Memory B cell (primary cell): ENCODE measurements around the gene LDB2.

Source experiments
- ATAC-seq: fragments of 150-1000 bp; cut with Tn5 transposase; 2 replicates; pipeline ENCODE4 v1.10.0; 2021; ENCODE audit warnings: low read depth, mild to moderate bottlenecking, moderate library complexity
- DNase-seq, 2 donors: peaks; one replicate each; pipeline ENCODE4 v3.0.0; 2022; ENCODE audit warnings: low spot score in 2 of 2
- H3K27ac Mint-ChIP-seq: one replicate; pipeline ENCODE4 v1.8.0; 2022; ENCODE audit warnings: mild to moderate bottlenecking, moderate library complexity, mixed read lengths
- H3K27me3 Mint-ChIP-seq: one replicate; pipeline ENCODE4 v1.8.0; 2022; ENCODE audit warnings: mixed read lengths
- H3K36me3 Mint-ChIP-seq: one replicate; pipeline ENCODE4 v1.8.0; 2022; ENCODE audit warnings: mild to moderate bottlenecking, mixed read lengths
- H3K4me1 Mint-ChIP-seq: one replicate; pipeline ENCODE4 v1.8.0; 2022; ENCODE audit warnings: mixed read lengths
- H3K4me3 Mint-ChIP-seq: one replicate; pipeline ENCODE4 v1.8.0; 2022; ENCODE audit warnings: mild to moderate bottlenecking, moderate library complexity, mixed read lengths
- H3K9me3 Mint-ChIP-seq: one replicate; pipeline ENCODE4 v1.8.0; 2022; ENCODE audit warnings: mixed read lengths

Gene LDB2

DNA sequence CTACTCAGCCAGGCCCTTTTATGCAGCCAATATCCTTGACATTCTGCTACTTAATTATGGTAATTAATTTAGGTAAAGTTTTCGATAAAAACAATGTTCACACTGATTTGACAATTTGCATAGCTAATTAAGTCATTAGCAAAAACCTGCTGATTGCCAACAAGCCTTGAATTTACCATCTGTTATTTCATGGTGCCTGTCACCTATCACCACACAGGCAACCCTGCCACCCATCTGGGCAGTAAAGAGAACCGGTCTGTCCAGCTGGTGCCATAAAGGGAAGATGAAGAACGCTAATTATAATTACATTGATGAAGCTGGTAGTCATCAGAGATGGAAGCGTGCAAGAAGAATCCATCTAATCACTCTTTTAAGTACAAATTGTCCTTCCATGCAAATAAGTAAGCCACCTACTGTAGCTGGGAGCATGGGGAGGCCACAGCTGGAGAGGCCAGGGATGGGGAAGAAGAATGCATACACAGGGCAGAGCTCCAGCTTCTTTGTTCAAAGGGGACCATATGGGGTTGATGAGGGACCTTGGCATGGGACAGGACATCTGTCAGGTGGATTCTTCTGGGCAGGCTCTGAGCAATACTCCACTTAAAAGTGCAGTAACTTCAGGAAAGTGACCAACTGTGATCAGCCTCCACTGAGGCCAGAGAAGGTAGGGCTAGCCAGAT is 394.9 kb downstream of the LDB2 start:
- H3K4me1 Mint-ChIP-seq = no peaks in the 10 kb centered on the region
- ATAC-seq (no peak), DNase-seq (no peak)
- H3K4me3 Mint-ChIP-seq = no peak overlapping the region
- H3K9me3 Mint-ChIP-seq = peaks cover 8% of the 10 kb centered on the region
- no peak overlapping the region for H3K27ac Mint-ChIP-seq
- no peaks in the 10 kb centered on the region for H3K36me3 Mint-ChIP-seq
- no peaks in the 10 kb centered on the region for H3K27me3 Mint-ChIP-seq

GRCh38 chr4:16498978-16499377 is 399.5 kb downstream of the LDB2 start:
- no peaks in the 10 kb centered on the region for H3K4me1 Mint-ChIP-seq
- no peaks in the 10 kb centered on the region for H3K36me3 Mint-ChIP-seq
- H3K27me3 Mint-ChIP-seq = no peaks in the 10 kb centered on the region
- DNase-seq (no peak), ATAC-seq (no peak)
- peaks cover 1% of the 10 kb centered on the region for H3K9me3 Mint-ChIP-seq
- H3K27ac Mint-ChIP-seq = no peak overlapping the region
- no peak overlapping the region for H3K4me3 Mint-ChIP-seq

DNA sequence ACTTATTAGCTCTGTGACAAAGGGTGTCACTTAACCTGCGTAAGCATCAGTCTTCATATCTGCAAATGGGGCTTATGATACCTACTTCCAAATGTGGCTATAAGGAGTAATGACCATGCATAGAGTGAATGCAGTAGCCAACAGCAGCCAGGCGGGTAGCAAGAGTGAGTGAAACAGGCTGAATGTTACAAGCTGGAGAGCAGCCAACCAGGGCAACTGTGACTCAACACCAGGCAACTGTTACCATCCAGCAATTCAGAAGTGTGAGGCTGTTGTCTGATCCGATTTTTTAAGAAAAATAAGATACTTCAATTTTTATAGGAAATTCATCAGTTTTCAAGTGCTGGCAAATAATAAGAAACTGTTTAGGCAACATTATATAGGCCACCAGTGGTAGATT is 401.9 kb downstream of the LDB2 start:
- no peak overlapping the region for H3K4me3 Mint-ChIP-seq
- DNase-seq = no peak
- no peaks in the 10 kb centered on the region for H3K27me3 Mint-ChIP-seq

GRCh38 chr4:16492872-16493271 is 405.6 kb downstream of the LDB2 start:
- Mint-ChIP-seq H3K9me3 (peaks cover under 1% of the 10 kb centered on the region), H3K4me3 (no peak overlapping the region), H3K4me1 (no peaks in the 10 kb centered on the region), H3K36me3 (no peaks in the 10 kb centered on the region), H3K27me3 (no peaks in the 10 kb centered on the region), H3K27ac (no peak overlapping the region)
- no peak for DNase-seq
- ATAC-seq = no peak

More for the DNA sequence above, 401.9 kb downstream of the LDB2 start:
- no peak for ATAC-seq
- no peak overlapping the region for H3K27ac Mint-ChIP-seq
- no peaks in the 10 kb centered on the region for H3K36me3 Mint-ChIP-seq
- no peaks in the 10 kb centered on the region for H3K4me1 Mint-ChIP-seq
- H3K9me3 Mint-ChIP-seq = no peaks in the 10 kb centered on the region

DNA sequence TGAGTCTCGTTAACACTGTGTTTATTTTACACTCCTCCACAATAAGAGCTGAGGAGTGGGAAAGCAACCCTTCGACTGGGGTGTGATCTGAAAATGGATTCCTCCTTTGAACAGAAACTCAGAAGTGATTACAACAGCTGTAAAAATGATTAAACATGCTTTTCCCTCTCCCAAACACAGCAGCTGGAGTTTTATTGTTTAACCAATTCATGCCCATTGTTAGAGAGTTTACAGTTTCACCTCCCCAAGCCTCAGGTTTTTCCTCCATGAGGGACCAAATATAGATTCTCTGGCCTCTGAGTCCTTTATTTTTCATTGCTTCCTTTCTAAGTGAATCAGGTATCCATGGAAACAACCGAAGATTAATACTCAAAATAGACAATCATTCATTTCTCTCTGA is 409.2 kb downstream of the LDB2 start:
- DNase-seq (no peak), ATAC-seq (no peak)
- Mint-ChIP-seq H3K4me1 (no peaks in the 10 kb centered on the region), H3K27me3 (no peaks in the 10 kb centered on the region), H3K36me3 (no peaks in the 10 kb centered on the region), H3K4me3 (no peak overlapping the region), H3K9me3 (peaks cover 2% of the 10 kb centered on the region), H3K27ac (no peak overlapping the region)

DNA sequence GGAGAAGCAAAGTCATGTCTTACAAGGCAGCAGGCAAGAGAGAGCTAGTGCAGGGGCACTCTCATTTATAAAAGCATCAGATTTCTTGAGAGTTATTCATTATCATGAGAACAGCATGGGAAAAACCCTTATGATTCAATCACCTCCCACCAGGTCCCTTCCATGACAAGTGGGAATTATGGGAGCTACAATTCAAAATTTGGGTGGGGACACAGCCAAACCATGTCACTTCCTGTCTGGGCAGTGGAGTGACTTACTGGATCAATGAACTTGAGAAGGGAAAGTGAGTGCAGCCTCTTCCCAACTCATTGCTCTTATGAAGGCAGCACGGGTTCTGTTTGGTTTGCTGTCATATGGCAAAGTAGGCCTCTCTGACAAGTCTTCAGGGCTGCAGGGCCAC is 410.4 kb downstream of the LDB2 start:
- H3K27ac Mint-ChIP-seq = no peak overlapping the region
- no peak for DNase-seq
- H3K4me3 Mint-ChIP-seq = no peak overlapping the region
- H3K36me3 Mint-ChIP-seq = no peaks in the 10 kb centered on the region
- H3K27me3 Mint-ChIP-seq = no peaks in the 10 kb centered on the region
- H3K4me1 Mint-ChIP-seq = no peaks in the 10 kb centered on the region
- H3K9me3 Mint-ChIP-seq = peaks cover 2% of the 10 kb centered on the region
- ATAC-seq = no peak

DNA sequence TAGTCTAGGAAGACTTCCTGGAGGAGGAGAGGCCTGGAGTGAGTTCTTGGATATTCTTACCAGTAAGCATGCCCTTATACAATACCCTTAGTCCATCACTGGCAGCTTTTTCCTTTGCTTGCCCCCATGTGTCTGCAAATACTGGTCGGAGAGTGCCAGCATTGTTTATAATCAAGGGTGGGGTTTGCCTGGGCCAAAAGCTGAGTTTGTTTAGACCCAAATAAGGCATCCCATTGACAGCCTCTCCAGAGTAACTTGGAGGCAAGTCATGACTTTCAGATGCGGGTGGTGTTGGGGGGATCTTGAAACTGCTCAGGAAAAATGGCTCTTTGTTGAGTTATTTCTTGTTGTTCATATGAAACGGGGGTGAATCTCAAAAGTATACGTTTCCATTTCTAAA is 413.7 kb downstream of the LDB2 start:
- Mint-ChIP-seq H3K9me3 (peaks cover 2% of the 10 kb centered on the region), H3K4me1 (no peaks in the 10 kb centered on the region), H3K27ac (no peak overlapping the region), H3K4me3 (no peak overlapping the region), H3K27me3 (no peaks in the 10 kb centered on the region), H3K36me3 (no peaks in the 10 kb centered on the region)
- no peak for ATAC-seq
- no peak for DNase-seq

- Mint-ChIP-seq H3K9me3 (peaks cover 2% of the 10 kb centered on the region), H3K27ac (no peak overlapping the region), H3K4me3 (no peak overlapping the region), H3K36me3 (no peaks in the 10 kb centered on the region), H3K27me3 (no peaks in the 10 kb centered on the region), H3K4me1 (no peaks in the 10 kb centered on the region)
- no peak for DNase-seq
- ATAC-seq = no peak
Observed at GRCh38 chr4:16483540-16483939, 414.9 kb downstream of the LDB2 start.

DNA sequence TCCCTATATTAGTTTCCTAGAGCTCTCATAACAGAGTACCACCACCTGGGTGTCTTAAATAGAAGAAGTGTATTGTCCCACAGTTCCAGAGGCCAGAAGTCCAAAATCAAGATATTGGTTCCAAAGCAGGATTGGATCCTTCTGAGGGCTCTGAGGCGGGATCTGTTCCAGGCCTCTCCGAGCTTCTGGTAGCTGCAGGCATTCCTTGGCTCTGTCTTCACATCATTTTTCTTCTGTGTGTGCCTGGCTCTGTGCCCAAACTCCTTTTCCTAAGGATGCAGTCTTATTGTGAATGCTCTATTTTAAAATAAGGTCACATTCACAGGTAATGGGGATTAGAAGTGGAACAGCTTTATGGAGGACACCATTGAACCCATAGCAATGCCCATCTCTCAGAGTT is 418.4 kb downstream of the LDB2 start:
- H3K4me1 Mint-ChIP-seq = no peaks in the 10 kb centered on the region
- no peaks in the 10 kb centered on the region for H3K36me3 Mint-ChIP-seq
- H3K27me3 Mint-ChIP-seq = no peaks in the 10 kb centered on the region
- no peak overlapping the region for H3K4me3 Mint-ChIP-seq
- H3K27ac Mint-ChIP-seq = no peak overlapping the region
- H3K9me3 Mint-ChIP-seq = peaks cover 4% of the 10 kb centered on the region
- ATAC-seq (no peak), DNase-seq (no peak)

DNA sequence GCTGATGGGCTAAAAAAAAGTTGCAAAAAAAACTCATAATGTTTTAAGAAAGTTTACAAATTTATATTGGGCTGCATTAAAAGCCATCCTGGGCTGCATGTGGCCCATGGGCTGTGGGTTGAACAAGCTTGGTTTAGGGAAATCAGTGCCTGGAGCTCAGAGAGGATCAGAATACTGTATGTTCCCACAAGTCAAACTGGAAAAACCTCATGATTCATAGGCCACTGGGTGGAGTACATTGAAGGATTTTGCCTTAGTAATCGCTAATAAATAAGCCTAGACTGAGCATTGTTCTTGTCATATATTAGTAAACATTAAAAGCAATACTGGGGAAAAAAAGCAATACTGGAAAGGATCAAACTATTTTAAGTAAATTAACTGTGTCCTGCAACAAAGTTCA is 425.9 kb downstream of the LDB2 start:
- Mint-ChIP-seq H3K27ac (no peak overlapping the region), H3K36me3 (no peaks in the 10 kb centered on the region), H3K4me1 (no peaks in the 10 kb centered on the region), H3K4me3 (no peak overlapping the region), H3K9me3 (peaks cover 21% of the 10 kb centered on the region), H3K27me3 (peaks cover 1% of the 10 kb centered on the region)
- DNase-seq (no peak), ATAC-seq (no peak)

DNA sequence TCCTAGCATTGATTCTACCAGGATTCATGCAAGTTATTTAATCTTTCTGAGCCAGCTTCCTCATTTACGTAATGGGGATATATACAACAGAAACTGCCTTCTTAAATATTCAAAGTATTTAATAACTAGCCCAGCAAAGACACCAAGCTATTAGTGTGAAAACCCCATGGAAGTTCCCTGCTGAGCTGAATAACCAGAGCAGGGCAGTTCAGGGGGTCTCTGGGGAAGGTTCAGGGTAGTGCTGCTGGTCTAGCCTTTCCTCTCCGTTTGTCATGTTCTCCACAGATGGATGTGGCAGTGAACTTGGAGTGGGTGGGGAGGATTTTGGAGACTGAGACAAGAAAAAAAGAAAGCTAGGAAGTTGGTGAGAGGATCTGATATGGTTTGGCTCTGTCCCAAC is 431.4 kb downstream of the LDB2 start:
- H3K9me3 Mint-ChIP-seq = peaks cover 8% of the 10 kb centered on the region
- DNase-seq (no peak), ATAC-seq (no peak)
- H3K36me3 Mint-ChIP-seq = no peaks in the 10 kb centered on the region
- no peak overlapping the region for H3K27ac Mint-ChIP-seq
- H3K4me3 Mint-ChIP-seq = no peak overlapping the region
- peaks cover 3% of the 10 kb centered on the region for H3K27me3 Mint-ChIP-seq
- H3K4me1 Mint-ChIP-seq = no peaks in the 10 kb centered on the region

GRCh38 chr4:16466581-16466980 is 431.9 kb downstream of the LDB2 start:
- DNase-seq (no peak), ATAC-seq (no peak)
- H3K4me1 Mint-ChIP-seq = no peaks in the 10 kb centered on the region
- peaks cover 3% of the 10 kb centered on the region for H3K27me3 Mint-ChIP-seq
- H3K9me3 Mint-ChIP-seq = peaks cover 6% of the 10 kb centered on the region
- no peak overlapping the region for H3K27ac Mint-ChIP-seq
- H3K36me3 Mint-ChIP-seq = no peaks in the 10 kb centered on the region
- no peak overlapping the region for H3K4me3 Mint-ChIP-seq

GRCh38 chr4:16464651-16465050 is 433.8 kb downstream of the LDB2 start:
- DNase-seq (no peak), ATAC-seq (no peak)
- Mint-ChIP-seq H3K27ac (no peak overlapping the region), H3K36me3 (no peaks in the 10 kb centered on the region), H3K4me3 (no peak overlapping the region), H3K27me3 (peaks cover 3% of the 10 kb centered on the region), H3K4me1 (no peaks in the 10 kb centered on the region), H3K9me3 (peaks cover 6% of the 10 kb centered on the region)

DNA sequence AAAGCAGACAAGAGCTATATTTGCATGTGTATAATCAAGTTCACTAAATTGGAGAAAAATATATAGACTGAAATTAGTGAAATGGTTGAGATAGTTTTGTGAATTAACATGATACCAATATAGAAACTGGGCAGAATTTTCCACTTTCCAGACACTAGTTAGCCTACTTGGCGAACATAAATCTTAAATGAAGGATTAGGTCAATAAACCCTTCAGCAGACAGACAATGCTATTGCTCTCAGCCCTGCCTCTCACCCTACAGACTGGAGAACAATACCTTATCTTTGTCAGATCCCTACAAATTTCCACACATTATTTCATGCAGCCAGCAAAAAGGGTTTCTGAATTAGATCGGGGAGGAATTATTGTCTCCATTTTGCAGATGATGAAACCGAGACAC is 435.8 kb downstream of the LDB2 start:
- Mint-ChIP-seq H3K9me3 (no peaks in the 10 kb centered on the region), H3K4me1 (no peaks in the 10 kb centered on the region), H3K27ac (no peak overlapping the region), H3K27me3 (peaks cover 1% of the 10 kb centered on the region), H3K36me3 (no peaks in the 10 kb centered on the region), H3K4me3 (no peak overlapping the region)
- ATAC-seq = no peak
- no peak for DNase-seq

- DNase-seq (no peak), ATAC-seq (no peak)
- peaks cover 1% of the 10 kb centered on the region for H3K27me3 Mint-ChIP-seq
- H3K4me1 Mint-ChIP-seq = no peaks in the 10 kb centered on the region
- no peaks in the 10 kb centered on the region for H3K36me3 Mint-ChIP-seq
- no peak overlapping the region for H3K27ac Mint-ChIP-seq
- no peak overlapping the region for H3K4me3 Mint-ChIP-seq
- no peaks in the 10 kb centered on the region for H3K9me3 Mint-ChIP-seq
Observed at GRCh38 chr4:16461362-16461761, 437.1 kb downstream of the LDB2 start.
